Endothelial cell of umbilical vein (primary cell): ENCODE data around the gene PDCD11. TPM values are rescaled to one million over a fixed set of nuclear protein-coding genes. Genes with fewer than 3 reads are reported as not detected.

Experiments used
- BruUV-seq: library from RNA; stranded (reverse); fragments of 400-500 nt; replicated peaks from 2 replicates; lab custom pipeline; 2021; lab: Mats Ljungman, UMichigan
- CTCF ChIA-PET: fragments of 300-600, 350-600 bp; sonication (Branson Sonifier 250); formaldehyde crosslinking; loops from one replicate; lab custom pipeline; 2021; ENCODE audit warnings: antibody characterized with exemption, inconsistent platforms; lab: Charles Lee
- POLR2A ChIA-PET: fragments of 300-600, 350-600 bp; sonication (Branson Sonifier 250); formaldehyde crosslinking; loops from one replicate; lab custom pipeline; 2021; ENCODE audit warnings: antibody characterized with exemption, inconsistent platforms; lab: Charles Lee
- DNase-seq: peaks from one replicate; pipeline ENCODE4 v3.0.0-alpha.2; 2011; ENCODE audit warnings: low read depth, low spot score
- FAIRE-seq: peaks from 2 replicates; lab custom pipeline; 2011; peaks lifted over from hg19 to GRCh38; lab: Jason Lieb, UNC
- H2AFZ ChIP-seq: 2 replicates; pipeline ENCODE4 v1.6.0; 2012; ENCODE audit warnings: low read depth, low read length, control low read depth, inconsistent platforms
- H3K27ac ChIP-seq: 2 replicates; pipeline ENCODE4 v1.5.1; 2011; ENCODE audit warnings: low read depth, mild to moderate bottlenecking, control low read depth, low read length, moderate library complexity; ENCODE audit not compliant: insufficient read depth
- H3K27me3 ChIP-seq, 2 experiments: 2 replicates each; pipeline versions ENCODE4 v1.6.0 to v1.6.1; 2011; ENCODE audit warnings: low read length in 2 of 2, mixed read lengths in 1 of 2; ENCODE audit not compliant: control insufficient read depth in 2 of 2, insufficient read depth in 2 of 2
- H3K36me3 ChIP-seq, 2 experiments: 2 replicates in 1 of 2; 3 replicates in 1 of 2; pipeline ENCODE4 v1.5.1; 2011; ENCODE audit warnings: low read length in 2 of 2, mild to moderate bottlenecking in 1 of 2, moderate library complexity in 1 of 2; ENCODE audit not compliant: control insufficient read depth in 2 of 2, insufficient read depth in 2 of 2; ENCODE audit errors: extremely low read depth in 1 of 2
- H3K4me1 ChIP-seq: 3 replicates; pipeline ENCODE4 v1.5.1; 2011; ENCODE audit warnings: mild to moderate bottlenecking, low read length; ENCODE audit not compliant: control insufficient read depth, insufficient read depth; ENCODE audit errors: extremely low read depth
- H3K4me2 ChIP-seq: 2 replicates; pipeline ENCODE4 v1.6.1; 2011; ENCODE audit warnings: low read length, control low read depth, mixed read lengths; ENCODE audit not compliant: insufficient read depth
- H3K4me3 ChIP-seq, 3 experiments: fragments of 200-600 bp in 1 of 3; sonication (generic), shearing (Covaris generic) in 1 of 3; replicated peaks in 1 of 3; 2 replicates each; pipeline ENCODE4 v1.5.1; 2011 to 2016; ENCODE audit warnings: control low read depth in 3 of 3, low read length in 3 of 3, mild to moderate bottlenecking in 2 of 3, inconsistent platforms in 1 of 3, low read depth in 1 of 3, moderate library complexity in 1 of 3; ENCODE audit not compliant: insufficient read depth in 1 of 3
- H3K79me2 ChIP-seq: 2 replicates; pipeline ENCODE4 v1.6.0; 2012; ENCODE audit warnings: low read length, inconsistent platforms; ENCODE audit not compliant: control insufficient read depth, insufficient read depth
- H3K9ac ChIP-seq: replicated peaks from 2 replicates; pipeline ENCODE3; 2011; ENCODE audit warnings: low read length, control low read depth; ENCODE audit not compliant: insufficient read depth; ENCODE audit errors: extremely low read depth
- H3K9me1 ChIP-seq: replicated peaks from 3 replicates; pipeline ENCODE4 v1.6.0; 2011; ENCODE audit warnings: mild to moderate bottlenecking, low read length; ENCODE audit not compliant: control insufficient read depth, insufficient read depth; ENCODE audit errors: extremely low read depth
- H3K9me3 ChIP-seq: replicated peaks from 2 replicates; pipeline ENCODE4 v1.5.1; 2012; ENCODE audit warnings: low read length, inconsistent platforms; ENCODE audit not compliant: control insufficient read depth, insufficient read depth
- H4K20me1 ChIP-seq: replicated peaks from 2 replicates; pipeline ENCODE3; 2011; ENCODE audit warnings: mild to moderate bottlenecking, low read length; ENCODE audit not compliant: control insufficient read depth, insufficient read depth; ENCODE audit errors: extremely low read depth
- EZH2 ChIP-seq: IDR thresholded peaks from 2 replicates; pipeline ENCODE4 v1.6.1; 2012; ENCODE audit warnings: borderline replicate concordance, low read depth, mild to moderate bottlenecking, moderate library complexity, low read length, inconsistent platforms; ENCODE audit not compliant: severe bottlenecking
- FOS ChIP-seq: IDR thresholded peaks from 2 replicates; pipeline ENCODE4 v1.6.1; 2011; ENCODE audit warnings: mild to moderate bottlenecking, low read length, moderate library complexity, borderline replicate concordance; ENCODE audit not compliant: insufficient read depth
- GATA2 ChIP-seq: IDR thresholded peaks from 2 replicates; pipeline ENCODE4 v1.7.0; 2011; ENCODE audit warnings: low read depth, mild to moderate bottlenecking, moderate library complexity, mixed read lengths, low read length; ENCODE audit not compliant: insufficient read length, insufficient read depth
- JUN ChIP-seq: IDR thresholded peaks from 2 replicates; pipeline ENCODE4 v1.6.1; 2011; ENCODE audit warnings: borderline replicate concordance, low read depth; ENCODE audit not compliant: insufficient read length, insufficient read depth
- MAX ChIP-seq: IDR thresholded peaks from 2 replicates; pipeline ENCODE4 v1.6.1; 2011; ENCODE audit not compliant: insufficient read depth, insufficient read length
- MYC ChIP-seq: IDR thresholded peaks from one replicate; pipeline ENCODE4 v1.6.1; 2011; ENCODE audit warnings: mild to moderate bottlenecking, low read depth, low read length
- POLR2A ChIP-seq: IDR thresholded peaks from 2 replicates; pipeline ENCODE4 v1.6.1; 2012; ENCODE audit warnings: low read depth, mild to moderate bottlenecking, control low read depth, low read length
- POLR2AphosphoS5 ChIP-seq: IDR thresholded peaks from 2 replicates; pipeline ENCODE4 v1.6.1; 2012; ENCODE audit warnings: low read depth, mild to moderate bottlenecking, control low read depth, low read length, moderate library complexity; ENCODE audit not compliant: insufficient read depth
- dilution Hi-C: fragments of 300-500 bp; cut with MboI; formaldehyde crosslinking; loops from one replicate; pipeline ENCODE4 v1.15.0; 2019; ENCODE audit warnings: low sequenced_read_pairs; ENCODE audit not compliant: extremely low pct_ligation_motif_present
- intact Hi-C: fragments of 100-400 bp; cut with micrococcal nuclease; formaldehyde crosslinking; loops from one replicate; pipeline ENCODE4 v1.10.0; 2022
- polyA plus RNA-seq, 4 experiments: library from polyadenylated mRNA; depleted of rRNA in 3 of 4; stranded (reverse) in 3 of 4; unstranded in 1 of 4; fragments of >200 nt; gene quantifications; 2 replicates each; pipeline versions ENCODE4 v1.2.1 to v1.2.3, GENCODE V29; 2011 to 2012; ENCODE audit warnings: missing spikeins in 1 of 4
- total RNA-seq: library from RNA; stranded (reverse); gene quantifications from 2 replicates; pipeline ENCODE4 v1.2.3, GENCODE V29; 2021
- TF ChIP-seq, protein P1 (sequence below), 2 donors: IDR thresholded peaks; 1 replicate in 1 of 2; 2 replicates in 1 of 2; pipeline ENCODE4 v1.5.1; 2011; ENCODE audit warnings: low read length in 2 of 2, mild to moderate bottlenecking in 2 of 2, moderate library complexity in 2 of 2, control low read depth in 1 of 2, inconsistent platforms in 1 of 2, low read depth in 1 of 2; ENCODE audit not compliant: insufficient read depth in 1 of 2; ENCODE audit errors: extremely low read depth in 1 of 2

PDCD11 gene
- total and polyA plus RNA-seq, 2 donors (not counting 3 experiments of a cell fraction or from before 2014, with no cell fraction given): 12.6 to 52.7 TPM

- no peak overlapping the region for H3K4me2 ChIP-seq
- no peak overlapping the region for H3K27ac ChIP-seq
- intact Hi-C loops: no loop called here
- H3K9me1 ChIP-seq: no peaks in the 10 kb centered on the region
- H3K4me1 ChIP-seq: peaks cover 5% of the 10 kb centered on the region
- ChIA-PET POLR2A (no interaction called here), CTCF (no interaction called here)
- H3K9me3 ChIP-seq: no peaks in the 10 kb centered on the region
- H3K27me3 ChIP-seq: no peaks in the 10 kb centered on the region
- H4K20me1 ChIP-seq: no peaks in the 10 kb centered on the region
- BruUV-seq: no TSS peak
- no peak for TF ChIP-seq FOS
- TF ChIP-seq JUN: no peak
- H3K9ac ChIP-seq: no peak overlapping the region
- no peak for DNase-seq
- no peak overlapping the region for H2AFZ ChIP-seq
- no peak for FAIRE-seq
- H3K4me3 ChIP-seq: no peak overlapping the region
- dilution Hi-C loops: no loop called here
- H3K36me3 ChIP-seq: peaks cover 4% of the 10 kb centered on the region in 2 experiments
- peaks cover 3% of the 10 kb centered on the region for H3K79me2 ChIP-seq
These were observed 22.9 kb upstream of the PDCD11 start for GRCh38 chr10:103373544-103373943.

GRCh38 chr10:103374263-103374662, 22.2 kb upstream of the PDCD11 start:
- FAIRE-seq: no peak
- H4K20me1 ChIP-seq: no peaks in the 10 kb centered on the region
- no peak overlapping the region for H2AFZ ChIP-seq
- peaks cover 4% of the 10 kb centered on the region in 2 experiments for H3K36me3 ChIP-seq
- H3K4me3 ChIP-seq: no peak overlapping the region
- H3K9me1 ChIP-seq: no peaks in the 10 kb centered on the region
- dilution Hi-C loops: no loop called here
- ChIA-PET POLR2A (no interaction called here), CTCF (no interaction called here)
- H3K79me2 ChIP-seq: peaks cover 3% of the 10 kb centered on the region
- intact Hi-C loops: no loop called here
- H3K9ac ChIP-seq: no peak overlapping the region
- TF ChIP-seq, protein P1, sequence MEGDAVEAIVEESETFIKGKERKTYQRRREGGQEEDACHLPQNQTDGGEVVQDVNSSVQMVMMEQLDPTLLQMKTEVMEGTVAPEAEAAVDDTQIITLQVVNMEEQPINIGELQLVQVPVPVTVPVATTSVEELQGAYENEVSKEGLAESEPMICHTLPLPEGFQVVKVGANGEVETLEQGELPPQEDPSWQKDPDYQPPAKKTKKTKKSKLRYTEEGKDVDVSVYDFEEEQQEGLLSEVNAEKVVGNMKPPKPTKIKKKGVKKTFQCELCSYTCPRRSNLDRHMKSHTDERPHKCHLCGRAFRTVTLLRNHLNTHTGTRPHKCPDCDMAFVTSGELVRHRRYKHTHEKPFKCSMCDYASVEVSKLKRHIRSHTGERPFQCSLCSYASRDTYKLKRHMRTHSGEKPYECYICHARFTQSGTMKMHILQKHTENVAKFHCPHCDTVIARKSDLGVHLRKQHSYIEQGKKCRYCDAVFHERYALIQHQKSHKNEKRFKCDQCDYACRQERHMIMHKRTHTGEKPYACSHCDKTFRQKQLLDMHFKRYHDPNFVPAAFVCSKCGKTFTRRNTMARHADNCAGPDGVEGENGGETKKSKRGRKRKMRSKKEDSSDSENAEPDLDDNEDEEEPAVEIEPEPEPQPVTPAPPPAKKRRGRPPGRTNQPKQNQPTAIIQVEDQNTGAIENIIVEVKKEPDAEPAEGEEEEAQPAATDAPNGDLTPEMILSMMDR (IDR thresholded peaks at IDR 0.05; ENCODE audit: extremely low read depth in 1 of 2, insufficient read depth in 1 of 2, low read depth in 1 of 2, low read length in 2 of 2): no peak
- TF ChIP-seq POLR2A (no peak), FOS (no peak), MAX (no peak), JUN (no peak), POLR2AphosphoS5 (no peak), MYC (no peak), GATA2 (no peak), EZH2 (no peak)
- H3K27ac ChIP-seq: no peak overlapping the region
- no peak overlapping the region for H3K4me2 ChIP-seq
- H3K4me1 ChIP-seq: no peaks in the 10 kb centered on the region
- H3K9me3 ChIP-seq: no peaks in the 10 kb centered on the region
- no TSS peak for BruUV-seq
- H3K27me3 ChIP-seq: no peaks in the 10 kb centered on the region
- DNase-seq: no peak
